IPS-NIHi7 (cell line): ENCODE results near the gene GPR150.
A peak's percentile ranks its signal among the peaks of the same experiment; 100 is the strongest.

Experiments
- DNase-seq: peaks from one replicate; pipeline ENCODE4 v3.0.0; 2012; ENCODE audit warnings: mixed read lengths; ENCODE audit errors: extremely low spot score

GPR150 gene

DNA sequence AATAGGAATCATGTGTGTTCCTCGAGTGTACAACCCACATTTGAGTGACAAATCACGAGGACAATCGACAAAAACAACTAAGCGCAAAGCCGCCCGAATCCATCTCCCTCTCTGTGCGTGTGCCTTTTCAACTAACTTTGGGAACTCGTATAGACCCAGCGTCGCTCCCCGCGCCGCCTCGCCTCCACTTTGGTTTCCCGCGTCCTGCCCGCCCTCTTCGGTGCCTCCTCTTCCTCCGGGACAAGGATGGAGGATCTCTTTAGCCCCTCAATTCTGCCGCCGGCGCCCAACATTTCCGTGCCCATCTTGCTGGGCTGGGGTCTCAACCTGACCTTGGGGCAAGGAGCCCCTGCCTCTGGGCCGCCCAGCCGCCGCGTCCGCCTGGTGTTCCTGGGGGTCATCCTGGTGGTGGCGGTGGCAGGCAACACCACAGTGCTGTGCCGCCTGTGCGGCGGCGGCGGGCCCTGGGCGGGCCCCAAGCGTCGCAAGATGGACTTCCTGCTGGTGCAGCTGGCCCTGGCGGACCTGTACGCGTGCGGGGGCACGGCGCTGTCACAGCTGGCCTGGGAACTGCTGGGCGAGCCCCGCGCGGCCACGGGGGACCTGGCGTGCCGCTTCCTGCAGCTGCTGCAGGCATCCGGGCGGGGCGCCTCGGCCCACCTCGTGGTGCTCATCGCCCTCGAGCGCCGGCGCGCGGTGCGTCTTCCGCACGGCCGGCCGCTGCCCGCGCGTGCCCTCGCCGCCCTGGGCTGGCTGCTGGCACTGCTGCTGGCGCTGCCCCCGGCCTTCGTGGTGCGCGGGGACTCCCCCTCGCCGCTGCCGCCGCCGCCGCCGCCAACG is at the start of gene GPR150:
Gene GPR150, plus strand, starts transcription at position 58 of the 840 bp plus-strand sequence. Its CDS starts 189 bp downstream, at position 247.
- peak; percentile 37 for DNase-seq

GRCh38 chr5:95572016-95572415 is 47.9 kb upstream of the GPR150 start:
- DNase-seq = no peak

DNA sequence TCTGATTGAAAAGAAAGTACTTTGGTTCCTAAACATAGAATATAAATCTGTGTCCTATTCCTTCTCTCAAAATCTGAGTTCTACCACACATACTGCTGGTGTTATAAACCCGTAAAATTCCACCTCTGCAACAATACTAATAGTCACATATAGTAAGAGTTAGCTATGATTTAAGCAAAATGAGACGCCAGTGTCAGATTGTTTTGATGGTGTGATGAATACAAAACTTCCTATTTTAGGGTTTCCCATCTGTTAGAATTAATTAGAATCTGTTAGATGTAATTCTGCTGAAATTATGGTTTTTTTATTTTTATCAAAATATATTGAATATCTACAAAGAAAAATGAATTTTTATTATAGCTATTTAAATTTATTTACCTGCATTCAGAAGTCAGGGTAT is 38.3 kb upstream of the GPR150 start:
- DNase-seq = no peak

GRCh38 chr5:95583992-95584391 is 35.9 kb upstream of the GPR150 start:
- no peak for DNase-seq

- DNase-seq = no peak
These were observed 29.0 kb upstream of the GPR150 start for GRCh38 chr5:95590880-95591279.

DNA sequence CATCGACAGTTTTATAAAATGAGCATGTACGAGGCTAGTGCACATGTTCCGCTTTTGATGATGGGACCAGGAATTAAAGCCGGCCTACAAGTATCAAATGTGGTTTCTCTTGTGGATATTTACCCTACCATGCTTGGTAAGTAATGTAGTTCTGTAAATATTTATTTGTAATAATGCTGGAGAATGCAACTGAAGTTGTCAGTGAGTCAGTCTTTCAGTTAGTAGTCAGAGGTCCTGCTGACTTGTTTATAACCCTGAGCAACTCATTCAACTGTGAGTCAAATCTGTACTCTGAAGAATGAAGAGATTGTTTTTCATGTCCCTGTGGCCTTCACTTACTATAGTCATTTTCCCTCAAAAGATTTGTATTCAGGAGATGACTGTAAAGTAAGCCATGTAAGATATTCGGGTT is 28.4 kb upstream of the GPR150 start:
- DNase-seq = no peak

DNA sequence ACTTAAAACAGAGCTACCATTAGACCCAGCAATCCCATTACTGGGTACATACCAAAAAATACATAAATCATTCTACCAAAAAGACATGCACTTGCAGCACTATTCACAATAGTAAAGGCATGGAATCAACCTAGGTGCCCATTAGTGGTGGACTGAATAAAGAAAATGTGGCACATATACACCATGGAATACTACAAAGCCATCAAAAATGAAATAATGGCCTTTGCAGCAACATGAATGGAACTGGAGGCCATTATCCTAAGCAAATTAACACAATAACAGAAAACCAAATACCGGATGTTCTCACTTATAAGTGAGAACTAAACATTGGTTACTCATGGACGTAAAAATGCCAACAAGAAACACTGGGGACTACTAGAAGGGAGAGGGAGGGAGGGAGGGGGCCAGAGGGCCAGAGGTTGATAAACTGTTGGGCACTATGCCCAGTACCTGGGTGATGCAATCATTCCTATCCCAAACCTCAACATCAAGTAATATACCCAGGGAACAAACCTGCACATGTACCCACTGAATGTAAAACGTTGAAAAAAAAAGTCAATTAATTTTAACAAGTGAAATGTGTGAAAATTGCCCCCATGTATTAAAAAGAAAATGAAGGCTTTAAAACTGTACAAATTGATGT is 24.5 kb upstream of the GPR150 start:
- no peak for DNase-seq

DNA sequence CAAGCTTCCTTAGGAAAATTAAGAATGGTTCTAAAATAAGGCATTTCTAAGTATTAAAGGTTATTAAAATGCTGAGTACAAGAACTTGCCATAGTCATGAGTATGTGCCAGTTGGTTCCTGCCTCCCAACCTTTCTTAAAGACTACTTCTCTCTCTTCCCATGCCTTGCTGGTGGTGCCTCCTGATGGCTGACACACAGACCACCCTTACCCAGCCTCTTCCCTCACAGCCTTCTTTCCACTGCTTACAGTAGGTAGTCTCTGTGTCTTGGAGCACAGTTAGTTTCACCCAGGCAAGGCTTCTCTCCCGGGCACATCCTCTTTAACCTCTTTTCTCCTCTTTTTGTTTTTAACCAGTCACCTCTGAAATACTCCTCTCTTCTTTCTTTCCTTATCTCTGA is 20.6 kb upstream of the GPR150 start:
- DNase-seq = peak; percentile 14

- no peak for DNase-seq
These were observed 19.3 kb upstream of the GPR150 start for GRCh38 chr5:95600557-95600956.

GRCh38 chr5:95605786-95606185 is 14.1 kb upstream of the GPR150 start:
- DNase-seq = no peak

- DNase-seq = no peak
These were observed 13.5 kb upstream of the GPR150 start for GRCh38 chr5:95606419-95606818.

GRCh38 chr5:95609711-95610110 is 10.2 kb upstream of the GPR150 start:
- no peak for DNase-seq

DNA sequence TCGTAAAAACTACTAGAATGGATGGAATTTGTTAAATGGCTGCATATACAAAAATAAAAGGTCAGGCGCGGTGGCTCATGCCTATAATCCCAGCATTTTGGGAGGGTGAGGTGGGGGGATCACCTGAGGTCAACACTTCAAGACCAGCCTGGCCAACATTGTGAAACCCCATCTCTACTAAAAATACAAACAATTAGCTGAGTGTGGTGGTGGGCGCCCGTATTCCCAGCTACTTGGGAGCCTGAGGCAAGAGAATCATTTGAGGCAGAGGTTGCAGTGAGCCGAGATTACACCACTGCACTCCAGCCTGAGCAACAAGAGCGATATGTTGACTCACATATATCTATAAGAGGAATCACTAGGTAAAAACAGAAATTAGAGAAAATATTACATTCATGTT is 9.3 kb upstream of the GPR150 start:
- no peak for DNase-seq

- DNase-seq = no peak
These were observed 8.5 kb upstream of the GPR150 start for GRCh38 chr5:95611396-95611795.

DNA sequence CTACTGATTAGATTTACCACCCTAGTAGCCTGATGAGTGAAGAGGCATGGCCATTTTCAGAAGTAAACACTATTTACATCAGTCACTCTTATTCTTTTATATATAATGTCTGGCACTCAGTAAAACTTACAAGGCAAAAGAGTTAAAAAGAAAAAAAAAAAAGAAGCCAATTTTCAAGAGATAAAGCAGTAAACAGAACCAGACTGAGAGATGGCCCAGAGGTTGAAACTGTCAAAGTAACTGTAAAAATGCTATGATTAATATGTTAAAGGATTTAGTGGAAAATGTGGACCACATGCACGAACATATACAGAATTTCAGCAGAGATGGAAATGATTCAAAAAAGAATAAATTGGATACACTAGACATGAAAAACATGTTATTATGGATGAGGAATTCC is 6.4 kb upstream of the GPR150 start:
- no peak for DNase-seq

GRCh38 chr5:95615164-95615467 is 4.8 kb upstream of the GPR150 start:
- DNase-seq = no peak

GRCh38 chr5:95617057-95617456 is 2.8 kb upstream of the GPR150 start:
- no peak for DNase-seq

DNA sequence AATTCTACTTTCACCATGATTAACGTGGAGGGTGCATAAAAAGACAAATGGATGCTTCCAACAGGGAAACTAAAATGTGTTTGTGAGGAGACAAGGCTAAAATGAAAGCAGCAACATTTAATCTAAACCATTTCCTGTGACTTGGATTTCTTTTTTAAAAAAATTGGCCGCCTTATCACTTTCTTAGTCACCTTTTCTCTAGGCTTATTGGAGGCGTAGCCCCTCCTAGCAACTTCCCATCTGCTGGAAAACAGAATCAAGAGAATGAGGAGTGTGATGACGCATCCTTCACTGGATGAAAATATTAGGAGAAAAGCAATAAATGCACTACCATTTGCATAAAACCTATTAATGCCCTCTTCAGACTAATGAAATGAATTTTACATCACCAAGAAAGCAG is 791 bp upstream of the GPR150 start:
- DNase-seq = no peak

DNA sequence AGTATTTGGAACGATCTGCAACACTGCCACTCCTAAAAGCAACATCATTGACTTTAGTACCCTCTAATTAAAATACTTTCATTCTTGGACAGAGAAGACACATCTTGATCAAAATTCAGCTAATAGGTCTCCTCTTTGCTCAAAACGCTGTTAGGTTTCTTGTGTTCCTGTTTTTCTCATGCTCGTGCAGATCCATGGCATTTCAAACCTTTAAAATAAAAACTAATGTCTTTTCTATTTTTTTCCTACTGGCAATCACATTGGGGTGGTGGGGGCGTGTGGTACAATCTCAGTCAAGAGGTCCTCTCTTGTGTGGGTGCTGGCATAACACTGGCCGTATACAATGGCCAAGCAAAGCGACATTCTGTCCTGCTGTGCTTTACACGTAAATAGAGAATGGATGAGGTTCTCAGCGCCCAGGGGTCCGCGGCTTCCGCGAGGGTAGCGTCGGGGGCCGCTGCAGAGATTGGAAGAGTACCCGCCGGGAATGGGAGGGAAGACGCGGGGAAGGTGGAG is 315 bp upstream of the GPR150 start:
- no peak for DNase-seq

DNA sequence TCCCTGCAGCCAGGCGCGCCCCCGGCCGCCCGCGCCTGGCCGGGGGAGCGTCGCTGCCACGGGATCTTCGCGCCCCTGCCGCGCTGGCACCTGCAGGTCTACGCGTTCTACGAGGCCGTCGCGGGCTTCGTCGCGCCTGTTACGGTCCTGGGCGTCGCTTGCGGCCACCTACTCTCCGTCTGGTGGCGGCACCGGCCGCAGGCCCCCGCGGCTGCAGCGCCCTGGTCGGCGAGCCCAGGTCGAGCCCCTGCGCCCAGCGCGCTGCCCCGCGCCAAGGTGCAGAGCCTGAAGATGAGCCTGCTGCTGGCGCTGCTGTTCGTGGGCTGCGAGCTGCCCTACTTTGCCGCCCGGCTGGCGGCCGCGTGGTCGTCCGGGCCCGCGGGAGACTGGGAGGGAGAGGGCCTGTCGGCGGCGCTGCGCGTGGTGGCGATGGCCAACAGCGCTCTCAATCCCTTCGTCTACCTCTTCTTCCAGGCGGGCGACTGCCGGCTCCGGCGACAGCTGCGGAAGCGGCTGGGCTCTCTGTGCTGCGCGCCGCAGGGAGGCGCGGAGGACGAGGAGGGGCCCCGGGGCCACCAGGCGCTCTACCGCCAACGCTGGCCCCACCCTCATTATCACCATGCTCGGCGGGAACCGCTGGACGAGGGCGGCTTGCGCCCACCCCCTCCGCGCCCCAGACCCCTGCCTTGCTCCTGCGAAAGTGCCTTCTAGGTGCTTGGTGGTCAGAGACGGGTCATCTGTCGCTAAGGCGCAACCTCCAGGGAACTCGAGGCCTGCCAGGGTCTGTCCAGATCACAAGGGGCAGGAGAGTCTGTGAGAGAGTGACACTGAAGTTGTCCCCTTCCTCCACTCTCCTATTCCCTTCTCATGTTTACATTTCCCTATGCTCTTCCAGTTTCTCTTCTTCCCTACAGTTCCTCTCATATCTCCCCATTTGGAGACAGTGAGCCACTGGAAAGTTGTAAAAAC is 1.3 kb downstream of the GPR150 start:
- DNase-seq = peak; percentile 66

DNA sequence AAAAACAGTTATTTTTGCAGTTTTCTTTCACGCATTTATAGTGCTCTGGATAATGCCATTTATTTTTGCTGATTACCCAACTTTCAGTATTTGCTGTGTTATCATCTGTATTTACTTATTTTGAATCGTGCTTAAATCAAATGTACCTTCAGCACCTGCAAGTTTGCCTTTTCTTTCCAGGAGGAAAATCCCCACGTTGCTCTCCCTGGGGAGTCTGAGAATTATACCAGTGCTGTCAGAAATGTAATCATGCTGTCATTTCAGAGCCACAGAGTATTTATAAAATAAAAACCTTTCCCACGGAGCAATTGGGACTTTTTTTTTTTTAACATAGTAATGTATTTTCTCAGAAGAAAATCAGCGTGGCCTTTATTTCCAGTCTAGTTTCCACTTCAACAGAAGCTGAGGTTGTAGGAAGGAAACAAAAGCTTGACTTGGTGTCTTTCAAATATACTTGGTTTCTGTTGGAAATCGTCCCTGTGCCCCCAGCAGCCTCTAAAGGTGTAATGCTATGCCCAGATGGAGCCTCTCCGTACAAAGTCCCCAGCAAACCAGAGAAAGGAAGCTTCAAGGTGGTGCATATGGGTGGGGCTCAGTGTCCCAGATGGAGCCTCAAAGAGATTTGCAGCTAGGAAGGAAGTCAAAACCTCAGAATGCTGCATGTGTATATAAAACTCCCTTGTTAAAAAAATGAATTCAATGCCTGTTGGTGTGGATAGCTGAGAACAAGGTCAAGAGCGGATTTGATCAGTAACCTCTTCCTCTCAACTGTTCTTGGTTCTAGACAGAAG is 2.1 kb downstream of the GPR150 start:
- DNase-seq = no peak
